ENCODE results near the gene HECTD1. TPM values are rescaled to one million over a fixed set of nuclear protein-coding genes. Genes with fewer than 3 reads are reported as not detected.

Gene HECTD1
- total and polyA plus RNA-seq, 10 of the 15 experiments (the other 5 are each of a cell fraction or from before 2014, with no cell fraction given), result 27.3 to 116 (median 57.7) TPM

DNA sequence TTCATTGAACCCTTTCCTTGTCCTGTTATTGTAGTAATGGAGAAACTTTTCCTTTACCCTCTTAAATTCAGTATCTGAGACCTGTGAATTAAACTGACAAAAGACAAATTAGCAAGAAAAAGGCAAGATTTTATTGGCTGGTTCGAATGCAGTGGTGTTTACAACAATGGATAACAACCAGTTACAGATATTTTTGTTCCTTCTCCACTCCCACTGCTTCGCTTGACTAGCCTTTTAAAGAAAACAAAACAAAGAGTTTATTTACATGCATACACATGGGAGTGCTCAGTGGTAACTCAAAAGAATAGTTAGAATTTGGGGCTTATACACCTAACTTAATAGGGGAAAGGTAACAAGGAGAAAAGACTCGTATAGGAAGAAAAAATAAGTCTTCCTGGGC is 37.0 kb upstream of the HECTD1 start (continued):
- TF ChIP-seq, protein P1, sequence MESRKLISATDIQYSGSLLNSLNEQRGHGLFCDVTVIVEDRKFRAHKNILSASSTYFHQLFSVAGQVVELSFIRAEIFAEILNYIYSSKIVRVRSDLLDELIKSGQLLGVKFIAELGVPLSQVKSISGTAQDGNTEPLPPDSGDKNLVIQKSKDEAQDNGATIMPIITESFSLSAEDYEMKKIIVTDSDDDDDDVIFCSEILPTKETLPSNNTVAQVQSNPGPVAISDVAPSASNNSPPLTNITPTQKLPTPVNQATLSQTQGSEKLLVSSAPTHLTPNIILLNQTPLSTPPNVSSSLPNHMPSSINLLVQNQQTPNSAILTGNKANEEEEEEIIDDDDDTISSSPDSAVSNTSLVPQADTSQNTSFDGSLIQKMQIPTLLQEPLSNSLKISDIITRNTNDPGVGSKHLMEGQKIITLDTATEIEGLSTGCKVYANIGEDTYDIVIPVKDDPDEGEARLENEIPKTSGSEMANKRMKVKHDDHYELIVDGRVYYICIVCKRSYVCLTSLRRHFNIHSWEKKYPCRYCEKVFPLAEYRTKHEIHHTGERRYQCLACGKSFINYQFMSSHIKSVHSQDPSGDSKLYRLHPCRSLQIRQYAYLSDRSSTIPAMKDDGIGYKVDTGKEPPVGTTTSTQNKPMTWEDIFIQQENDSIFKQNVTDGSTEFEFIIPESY (IDR thresholded peaks at IDR 0.05), result no peak
- TF ChIP-seq MYB (IDR thresholded peaks at IDR 0.05; ENCODE audit: borderline replicate concordance, low read depth, low read length) (no peak), POLR2A (IDR thresholded peaks at IDR 0.05; ENCODE audit: low read depth, low read length) (no peak)

DNA sequence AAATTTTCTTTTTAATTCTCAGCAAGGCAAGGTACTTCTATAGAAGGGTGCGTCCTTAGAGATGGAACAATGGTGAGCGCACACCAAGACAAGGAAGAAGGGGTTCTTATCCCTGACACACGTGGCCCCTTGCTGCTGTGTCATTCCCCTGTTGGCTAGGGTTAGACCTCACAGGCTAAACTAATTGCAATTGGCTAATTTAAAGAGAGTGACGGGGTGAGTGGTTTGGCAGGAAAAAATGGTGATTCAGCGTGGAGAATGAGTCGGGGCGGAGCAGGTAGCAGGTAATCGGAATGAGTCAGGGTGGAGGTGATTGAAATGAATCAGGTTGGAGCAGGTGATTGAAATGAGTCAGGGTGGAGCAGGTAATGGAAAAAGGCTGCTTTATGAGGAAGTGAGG is 36.3 kb upstream of the HECTD1 start:
- SMC1A ChIA-PET (ENCODE audit: uncharacterized antibody, unreplicated experiment), result interaction anchor here (0.9 kb wide), 1 partner anchor 21 kb away, joined by 4 read pairs; no protein-coding TSS in a partner anchor
- H3K4me3 ChIP-seq, result no peak overlapping the region
- DNase-seq (ENCODE audit: low read depth, low spot score), result no peak
- WGBS (ENCODE audit: insufficient coverage, insufficient replicate concordance, low lambda C conversion rate, missing lambda C conversion rate), result 40% methylated on average over 8 of the region's 8 CpGs
- no peak overlapping the region for H2AFZ ChIP-seq (ENCODE audit: control insufficient read depth, low read depth, low read length)
- intact Hi-C loops (cut with micrococcal nuclease; ENCODE audit: unreplicated experiment), result loop anchor here (1.0 kb wide), 1 partner anchor 30 kb away; no protein-coding TSS in a partner anchor
- peaks cover 7% of the 10 kb centered on the region for H3K4me1 ChIP-seq (ENCODE audit: control insufficient read depth, insufficient read depth, low read length)
- FAIRE-seq, result no peak
- BruUV-seq (replicated peaks), result no TSS peak
- no peaks in the 10 kb centered on the region for H4K20me1 ChIP-seq (ENCODE audit: control insufficient read depth, insufficient read depth)
- POLR2A ChIA-PET, result no interaction called here
- H3K79me2 ChIP-seq (ENCODE audit: control insufficient read depth, insufficient read depth, low read length), result no peaks in the 10 kb centered on the region
- in situ Hi-C loops (cut with MboI), result no loop called here
- no peaks in the 10 kb centered on the region for H3K36me3 ChIP-seq (ENCODE audit: control insufficient read depth in 2 of 2, insufficient read depth in 2 of 2, low read length in 1 of 2)
- H3K27me3 ChIP-seq (replicated peaks in 1 of 2; ENCODE audit: control insufficient read depth in 2 of 2, insufficient read depth in 2 of 2, low read length in 1 of 2), result no peaks in the 10 kb centered on the region
- no peak overlapping the region for H3K4me2 ChIP-seq (ENCODE audit: control insufficient read depth, insufficient read depth)
- CTCF ChIA-PET, result interaction anchor here (0.7 kb wide), 1 partner anchor 10 kb away, joined by 3 read pairs; no protein-coding TSS in a partner anchor
- TF ChIP-seq, protein P2, sequence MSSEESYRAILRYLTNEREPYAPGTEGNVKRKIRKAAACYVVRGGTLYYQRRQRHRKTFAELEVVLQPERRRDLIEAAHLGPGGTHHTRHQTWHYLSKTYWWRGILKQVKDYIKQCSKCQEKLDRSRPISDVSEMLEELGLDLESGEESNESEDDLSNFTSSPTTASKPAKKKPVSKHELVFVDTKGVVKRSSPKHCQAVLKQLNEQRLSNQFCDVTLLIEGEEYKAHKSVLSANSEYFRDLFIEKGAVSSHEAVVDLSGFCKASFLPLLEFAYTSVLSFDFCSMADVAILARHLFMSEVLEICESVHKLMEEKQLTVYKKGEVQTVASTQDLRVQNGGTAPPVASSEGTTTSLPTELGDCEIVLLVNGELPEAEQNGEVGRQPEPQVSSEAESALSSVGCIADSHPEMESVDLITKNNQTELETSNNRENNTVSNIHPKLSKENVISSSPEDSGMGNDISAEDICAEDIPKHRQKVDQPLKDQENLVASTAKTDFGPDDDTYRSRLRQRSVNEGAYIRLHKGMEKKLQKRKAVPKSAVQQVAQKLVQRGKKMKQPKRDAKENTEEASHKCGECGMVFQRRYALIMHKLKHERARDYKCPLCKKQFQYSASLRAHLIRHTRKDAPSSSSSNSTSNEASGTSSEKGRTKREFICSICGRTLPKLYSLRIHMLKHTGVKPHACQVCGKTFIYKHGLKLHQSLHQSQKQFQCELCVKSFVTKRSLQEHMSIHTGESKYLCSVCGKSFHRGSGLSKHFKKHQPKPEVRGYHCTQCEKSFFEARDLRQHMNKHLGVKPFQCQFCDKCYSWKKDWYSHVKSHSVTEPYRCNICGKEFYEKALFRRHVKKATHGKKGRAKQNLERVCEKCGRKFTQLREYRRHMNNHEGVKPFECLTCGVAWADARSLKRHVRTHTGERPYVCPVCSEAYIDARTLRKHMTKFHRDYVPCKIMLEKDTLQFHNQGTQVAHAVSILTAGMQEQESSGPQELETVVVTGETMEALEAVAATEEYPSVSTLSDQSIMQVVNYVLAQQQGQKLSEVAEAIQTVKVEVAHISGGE (CRISPR knock-in tag; IDR thresholded peaks at IDR 0.05), result no peak
- RAD21 ChIA-PET (ENCODE audit: unreplicated experiment), result no interaction called here
- H3K27ac ChIP-seq (ENCODE audit: control insufficient read depth, insufficient read depth), result no peak overlapping the region
- ATAC-seq, result no peak
- no peaks in the 10 kb centered on the region for H3K9me3 ChIP-seq (replicated peaks; ENCODE audit: control insufficient read depth, insufficient read depth, low read length)
- H3K9ac ChIP-seq (ENCODE audit: control insufficient read depth, insufficient read depth, low read length), result no peak overlapping the region
